Heart left ventricle (tissue), 13 donors: Measurements from ENCODE around the gene ITGA11.

Source experiments
- CTCF ChIP-seq, 12 donors: fragments of 200-600 bp; sonication (generic) in 4 of 12; IDR thresholded peaks; one replicate each; pipeline versions ENCODE4 v1.5.0 to v1.8.0; 2018 to 2022; ENCODE audit warnings: antibody characterized with exemption in 12 of 12, mild to moderate bottlenecking in 5 of 12
- POLR2A ChIP-seq, 2 donors: fragments of 450-650 bp; IDR thresholded peaks; one replicate each; pipeline ENCODE4 v1.6.1; 2017; ENCODE audit warnings: antibody characterized with exemption in 2 of 2, mild to moderate bottlenecking in 2 of 2, moderate library complexity in 2 of 2
- donor health status: ischemic (EF 13 %, LVEDD 7.1; RV severe dilation, severe dysfunction).
- donor health status: DM: no; HTN: yes; CAD: no.
- donor health status: DM: no; HTN: no; CAD: no.
- donor health status: ischemic (EF 25% LVEDD 6.9; RV normal size, moderate dysfunction).
- donor health status: ischemic (EF 25% LVEDD 5.7; RV mildly dilated, moderate dysfunction).
- donor health status: ischemic (EF 35%, LVEDD 5.7; RV mildly dilated, moderate dysfunction).
- donor health status: nonischemic (EF 11% LVEDD 7.7; RV severe dilation, severe dysfunction).
- donor health status: DM: yes; HTN: yes; CAD: no.
- donor health status: PGD.
- donor health status: ischemic (EF 29% LVEDD 5.4; RV normal size, mild dysfunction).
- donor health status: nonischemic (EF 23%, LVEDD 6.1; RV moderate dilation, normal function).

- no peak for TF ChIP-seq CTCF (IDR thresholded peaks at IDR 0.05)
- TF ChIP-seq POLR2A (IDR thresholded peaks at IDR 0.05): no peak
Measured at GRCh38 chr15:68304589-68305337, 127.2 kb downstream of the ITGA11 start.
